ENCODE data around the gene CRYM. TPM values are rescaled to one million over a fixed set of nuclear protein-coding genes. Genes with fewer than 3 reads are reported as not detected.
"Not testable (repeated sequence)": the region's sequence is repeated elsewhere in the genome, so short reads cannot be mapped to it uniquely, and the experiment has no call there.

The CRYM gene
- total RNA-seq, 1 experiment from 2014 or later, result not detected

- H3F3A ChIP-seq (ENCODE audit: insufficient read depth, low read depth), result no peaks in the 10 kb centered on the region
- no peak overlapping the region for H3K4me2 ChIP-seq
- BruUV-seq (replicated peaks), result no TSS peak
- no peaks in the 10 kb centered on the region for H3K79me2 ChIP-seq (ENCODE audit: low read depth)
- CTCF ChIA-PET, result no interaction called here
- H3K4me3 ChIP-seq, result no peak overlapping the region
- no peaks in the 10 kb centered on the region for H3K27me3 ChIP-seq (ENCODE audit: insufficient read depth, low read depth)
- TF ChIP-seq, protein P1, sequence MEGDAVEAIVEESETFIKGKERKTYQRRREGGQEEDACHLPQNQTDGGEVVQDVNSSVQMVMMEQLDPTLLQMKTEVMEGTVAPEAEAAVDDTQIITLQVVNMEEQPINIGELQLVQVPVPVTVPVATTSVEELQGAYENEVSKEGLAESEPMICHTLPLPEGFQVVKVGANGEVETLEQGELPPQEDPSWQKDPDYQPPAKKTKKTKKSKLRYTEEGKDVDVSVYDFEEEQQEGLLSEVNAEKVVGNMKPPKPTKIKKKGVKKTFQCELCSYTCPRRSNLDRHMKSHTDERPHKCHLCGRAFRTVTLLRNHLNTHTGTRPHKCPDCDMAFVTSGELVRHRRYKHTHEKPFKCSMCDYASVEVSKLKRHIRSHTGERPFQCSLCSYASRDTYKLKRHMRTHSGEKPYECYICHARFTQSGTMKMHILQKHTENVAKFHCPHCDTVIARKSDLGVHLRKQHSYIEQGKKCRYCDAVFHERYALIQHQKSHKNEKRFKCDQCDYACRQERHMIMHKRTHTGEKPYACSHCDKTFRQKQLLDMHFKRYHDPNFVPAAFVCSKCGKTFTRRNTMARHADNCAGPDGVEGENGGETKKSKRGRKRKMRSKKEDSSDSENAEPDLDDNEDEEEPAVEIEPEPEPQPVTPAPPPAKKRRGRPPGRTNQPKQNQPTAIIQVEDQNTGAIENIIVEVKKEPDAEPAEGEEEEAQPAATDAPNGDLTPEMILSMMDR (conservative IDR thresholded peaks at IDR 0.05), result no peak
- no peak for TF ChIP-seq EZH2 (IDR thresholded peaks at IDR 0.05; ENCODE audit: low read depth)
- H3K9me3 ChIP-seq (ENCODE audit: insufficient read depth, low read depth), result peaks cover 7% of the 10 kb centered on the region; the same call in 1 of the 2 replicates
- POLR2A ChIA-PET (ENCODE audit: unreplicated experiment), result no interaction called here
- no peak overlapping the region for H2AFZ ChIP-seq
- intact Hi-C loops (cut with micrococcal nuclease; ENCODE audit: unreplicated experiment), result no loop called here
- H4K20me1 ChIP-seq (ENCODE audit: insufficient read depth), result no peaks in the 10 kb centered on the region
- H3K9me2 ChIP-seq (ENCODE audit: insufficient read depth), result no peaks in the 10 kb centered on the region
- DNase-seq, result no peak
- H3K4me1 ChIP-seq (replicated peaks; ENCODE audit: insufficient read depth), result no peaks in the 10 kb centered on the region
- no peak overlapping the region for H3K27ac ChIP-seq
- no peaks in the 10 kb centered on the region for H3K36me3 ChIP-seq (ENCODE audit: low read depth)
Measured at GRCh38 chr16:21324267-21324666, 46.2 kb upstream of the CRYM start.

DNA sequence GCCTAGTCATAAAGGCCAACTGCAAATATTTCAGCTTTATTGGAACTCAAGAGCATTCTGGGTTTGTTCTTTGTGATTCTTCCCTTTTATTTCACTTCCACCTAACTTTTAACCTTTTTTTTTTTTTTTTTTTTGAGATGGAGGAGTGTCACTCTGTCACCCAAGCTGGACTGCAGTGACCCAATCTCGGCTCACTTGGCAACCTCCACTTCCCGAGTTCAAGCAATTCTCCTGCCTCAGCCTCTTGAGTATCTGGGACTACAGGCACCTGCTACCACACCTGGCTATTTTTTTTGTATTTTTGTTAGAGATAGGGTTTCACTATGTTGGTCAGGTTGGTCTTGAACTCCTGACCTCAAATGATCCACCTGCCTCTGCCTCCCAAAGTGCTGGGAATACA lies 44.2 kb upstream of the CRYM start:
- H3K9me2 ChIP-seq (ENCODE audit: insufficient read depth); H3K4me1 ChIP-seq (replicated peaks; ENCODE audit: insufficient read depth); POLR2A ChIA-PET (ENCODE audit: unreplicated experiment); H3K79me2 ChIP-seq (ENCODE audit: low read depth); H4K20me1 ChIP-seq (ENCODE audit: insufficient read depth); H3F3A ChIP-seq (ENCODE audit: insufficient read depth, low read depth); H3K9me3 ChIP-seq (ENCODE audit: insufficient read depth, low read depth); DNase-seq; intact Hi-C loops (cut with micrococcal nuclease; ENCODE audit: unreplicated experiment); H3K4me3 ChIP-seq; H3K4me2 ChIP-seq; H3K27me3 ChIP-seq (ENCODE audit: insufficient read depth, low read depth); H3K27ac ChIP-seq; CTCF ChIA-PET; BruUV-seq (replicated peaks); H3K36me3 ChIP-seq (ENCODE audit: low read depth); H2AFZ ChIP-seq: not testable (repeated sequence)

DNA sequence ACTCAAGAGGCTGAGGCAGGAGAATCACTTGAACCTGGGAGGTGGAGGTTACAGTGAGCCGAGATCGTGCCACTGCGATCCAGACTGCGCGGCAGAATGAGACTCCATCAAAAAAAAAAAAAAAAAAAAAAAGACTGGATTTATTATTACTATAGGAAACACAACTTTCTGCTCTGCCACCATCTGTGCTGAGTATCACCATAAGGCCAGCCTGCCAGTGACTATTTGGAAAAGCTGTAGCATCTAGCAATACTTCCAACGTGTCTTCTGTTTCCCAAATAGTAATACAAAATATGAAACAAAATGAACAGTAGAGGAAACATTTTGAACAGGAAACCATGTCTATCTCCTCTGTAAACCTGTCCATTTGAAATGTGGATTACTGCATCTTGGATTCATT lies 43.6 kb upstream of the CRYM start:
- no peaks in the 10 kb centered on the region for H3K4me1 ChIP-seq (replicated peaks; ENCODE audit: insufficient read depth)
- CTCF ChIA-PET, result no interaction called here
- no peaks in the 10 kb centered on the region for H3K9me3 ChIP-seq (ENCODE audit: insufficient read depth, low read depth)
- no peak overlapping the region for H2AFZ ChIP-seq
- no peak overlapping the region for H3K27ac ChIP-seq
- no peaks in the 10 kb centered on the region for H3K79me2 ChIP-seq (ENCODE audit: low read depth)
- POLR2A ChIA-PET (ENCODE audit: unreplicated experiment), result no interaction called here
- DNase-seq, result no peak
- no peaks in the 10 kb centered on the region for H3K27me3 ChIP-seq (ENCODE audit: insufficient read depth, low read depth)
- H3F3A ChIP-seq (ENCODE audit: insufficient read depth, low read depth), result no peaks in the 10 kb centered on the region
- no peaks in the 10 kb centered on the region for H3K9me2 ChIP-seq (ENCODE audit: insufficient read depth)
- intact Hi-C loops (cut with micrococcal nuclease; ENCODE audit: unreplicated experiment), result no loop called here
- no peaks in the 10 kb centered on the region for H4K20me1 ChIP-seq (ENCODE audit: insufficient read depth)
- H3K4me2 ChIP-seq, result no peak overlapping the region
- no TSS peak for BruUV-seq (replicated peaks)
- H3K36me3 ChIP-seq (ENCODE audit: low read depth), result no peaks in the 10 kb centered on the region
- no peak overlapping the region for H3K4me3 ChIP-seq
- TF ChIP-seq, protein P1 (conservative IDR thresholded peaks at IDR 0.05), result no peak
- TF ChIP-seq EZH2 (IDR thresholded peaks at IDR 0.05; ENCODE audit: low read depth), result no peak

DNA sequence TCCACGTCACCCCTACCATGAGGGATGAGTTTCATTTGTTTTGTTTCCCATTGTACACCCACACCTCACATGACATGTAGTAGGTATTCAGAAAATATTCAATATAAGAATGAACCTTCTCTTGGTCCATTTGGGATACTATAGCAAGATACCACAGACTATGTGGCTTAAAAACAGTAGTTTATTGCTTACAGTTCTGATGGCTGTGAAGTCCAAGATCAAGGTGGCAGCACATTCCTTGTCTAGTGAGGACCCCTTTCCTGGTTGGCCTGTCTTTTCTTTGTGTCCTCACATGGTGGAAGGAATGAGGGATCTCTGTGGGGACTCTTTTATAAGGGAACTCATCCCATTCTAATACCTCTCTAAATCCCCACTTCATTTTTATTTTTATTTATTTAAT lies 36.2 kb upstream of the CRYM start:
- no peaks in the 10 kb centered on the region for H3F3A ChIP-seq (ENCODE audit: insufficient read depth, low read depth)
- H3K9me3 ChIP-seq (ENCODE audit: insufficient read depth, low read depth), result no peaks in the 10 kb centered on the region
- no peaks in the 10 kb centered on the region for H3K79me2 ChIP-seq (ENCODE audit: low read depth)
- H4K20me1 ChIP-seq (ENCODE audit: insufficient read depth), result no peaks in the 10 kb centered on the region
- H3K4me3 ChIP-seq, result no peak overlapping the region
- POLR2A ChIA-PET (ENCODE audit: unreplicated experiment), result no interaction called here
- TF ChIP-seq, protein P1 (conservative IDR thresholded peaks at IDR 0.05), result no peak
- no peak for TF ChIP-seq EZH2 (IDR thresholded peaks at IDR 0.05; ENCODE audit: low read depth)
- H3K27me3 ChIP-seq (ENCODE audit: insufficient read depth, low read depth), result no peaks in the 10 kb centered on the region
- no peak overlapping the region for H3K27ac ChIP-seq
- H3K9me2 ChIP-seq (ENCODE audit: insufficient read depth), result no peaks in the 10 kb centered on the region
- no peak overlapping the region for H3K4me2 ChIP-seq
- H3K36me3 ChIP-seq (ENCODE audit: low read depth), result no peaks in the 10 kb centered on the region
- no peak for DNase-seq
- intact Hi-C loops (cut with micrococcal nuclease; ENCODE audit: unreplicated experiment), result no loop called here
- no TSS peak for BruUV-seq (replicated peaks)
- CTCF ChIA-PET, result no interaction called here
- no peak overlapping the region for H2AFZ ChIP-seq
- H3K4me1 ChIP-seq (replicated peaks; ENCODE audit: insufficient read depth), result no peaks in the 10 kb centered on the region

DNA sequence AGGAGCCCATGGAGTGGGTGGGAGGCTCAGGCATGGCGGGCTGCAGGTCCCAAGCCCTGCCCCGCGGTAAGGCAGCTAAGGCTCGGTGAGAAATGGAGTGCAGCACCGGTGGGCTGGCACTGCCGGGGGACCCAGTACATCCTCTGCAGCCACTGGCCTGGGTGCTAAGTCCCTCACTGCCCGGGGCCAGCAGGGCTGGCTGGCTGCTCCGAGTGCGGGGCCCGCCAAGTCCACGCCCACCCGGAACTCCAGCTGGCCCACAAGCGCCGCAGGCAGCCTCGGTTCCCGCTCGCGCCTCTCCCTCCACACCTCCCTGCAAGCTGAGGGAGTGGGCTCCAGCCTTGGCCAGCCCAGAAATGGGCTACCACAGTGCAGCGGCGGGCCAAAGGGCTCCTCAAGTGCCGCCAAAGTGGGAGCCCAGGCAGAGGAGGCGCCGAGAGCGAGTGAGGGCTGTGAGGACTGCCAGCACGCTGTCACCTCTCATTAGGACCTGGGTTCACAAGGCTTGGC lies 34.8 kb upstream of the CRYM start:
- POLR2A ChIA-PET (ENCODE audit: unreplicated experiment); BruUV-seq (replicated peaks); H3K36me3 ChIP-seq (ENCODE audit: low read depth); H3K27ac ChIP-seq; H3K4me1 ChIP-seq (replicated peaks; ENCODE audit: insufficient read depth); DNase-seq; H3K9me3 ChIP-seq (ENCODE audit: insufficient read depth, low read depth); H3K79me2 ChIP-seq (ENCODE audit: low read depth); CTCF ChIA-PET; H4K20me1 ChIP-seq (ENCODE audit: insufficient read depth); H3K4me2 ChIP-seq; H3F3A ChIP-seq (ENCODE audit: insufficient read depth, low read depth); H2AFZ ChIP-seq; H3K27me3 ChIP-seq (ENCODE audit: insufficient read depth, low read depth); intact Hi-C loops (cut with micrococcal nuclease; ENCODE audit: unreplicated experiment); H3K4me3 ChIP-seq; H3K9me2 ChIP-seq (ENCODE audit: insufficient read depth): not testable (repeated sequence)

Data from PC-9 (cell line).